ENCODE measurements around the gene ITPKB.

ITPKB gene

GRCh38 chr1:226650236-226650841, 88.7 kb downstream of the ITPKB start:
- no peak overlapping the region for H3K9ac ChIP-seq (ENCODE audit: low read depth, low read length)
- 0 out of 2 replicates have a peak, but pooled peaks cover 7% of the 10 kb centered on the region for H3K79me2 ChIP-seq (ENCODE audit: insufficient read depth, low read length)
- H4K20me1 ChIP-seq (ENCODE audit: insufficient read depth, low read length), result peaks cover 26% of the 10 kb centered on the region
- H3K27me3 ChIP-seq (ENCODE audit: insufficient read depth, low read length, poor library complexity), result no peaks in the 10 kb centered on the region
- no peak overlapping the region for H2AFZ ChIP-seq (ENCODE audit: low read depth, low read length)
- DNase-seq, result no peak
- H3K9me3 ChIP-seq (ENCODE audit: insufficient read depth, low read length, severe bottlenecking), result no peaks in the 10 kb centered on the region
- TF ChIP-seq EZH2 (IDR thresholded peaks at IDR 0.05; ENCODE audit: borderline replicate concordance, low read depth, low read length, severe bottlenecking), result no peak
- TF ChIP-seq, protein P1, sequence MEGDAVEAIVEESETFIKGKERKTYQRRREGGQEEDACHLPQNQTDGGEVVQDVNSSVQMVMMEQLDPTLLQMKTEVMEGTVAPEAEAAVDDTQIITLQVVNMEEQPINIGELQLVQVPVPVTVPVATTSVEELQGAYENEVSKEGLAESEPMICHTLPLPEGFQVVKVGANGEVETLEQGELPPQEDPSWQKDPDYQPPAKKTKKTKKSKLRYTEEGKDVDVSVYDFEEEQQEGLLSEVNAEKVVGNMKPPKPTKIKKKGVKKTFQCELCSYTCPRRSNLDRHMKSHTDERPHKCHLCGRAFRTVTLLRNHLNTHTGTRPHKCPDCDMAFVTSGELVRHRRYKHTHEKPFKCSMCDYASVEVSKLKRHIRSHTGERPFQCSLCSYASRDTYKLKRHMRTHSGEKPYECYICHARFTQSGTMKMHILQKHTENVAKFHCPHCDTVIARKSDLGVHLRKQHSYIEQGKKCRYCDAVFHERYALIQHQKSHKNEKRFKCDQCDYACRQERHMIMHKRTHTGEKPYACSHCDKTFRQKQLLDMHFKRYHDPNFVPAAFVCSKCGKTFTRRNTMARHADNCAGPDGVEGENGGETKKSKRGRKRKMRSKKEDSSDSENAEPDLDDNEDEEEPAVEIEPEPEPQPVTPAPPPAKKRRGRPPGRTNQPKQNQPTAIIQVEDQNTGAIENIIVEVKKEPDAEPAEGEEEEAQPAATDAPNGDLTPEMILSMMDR (IDR thresholded peaks at IDR 0.05; ENCODE audit: borderline replicate concordance, extremely low read depth, low read length, poor library complexity, severe bottlenecking), result no peak
- H3K27ac ChIP-seq (ENCODE audit: low read length), result no peak overlapping the region
- H3K4me2 ChIP-seq (ENCODE audit: insufficient read depth, low read length), result no peak overlapping the region
- no peak overlapping the region for H3K4me3 ChIP-seq (ENCODE audit: low read depth in 1 of 2, low read length in 2 of 2)
- ATAC-seq (ENCODE audit: insufficient read depth, low read depth), result no peak
- H3K4me1 ChIP-seq (ENCODE audit: insufficient read depth, low read length), result peaks cover 29% of the 10 kb centered on the region
- H3K36me3 ChIP-seq (ENCODE audit: insufficient read depth, low read length), result peaks cover 41% of the 10 kb centered on the region

GRCh38 chr1:226649780-226650179, 89.3 kb downstream of the ITPKB start:
- no peak for ATAC-seq (ENCODE audit: insufficient read depth, low read depth)
- Histone ChIP-seq H3K27me3 (ENCODE audit: insufficient read depth, low read length, poor library complexity) (no peaks in the 10 kb centered on the region), H3K4me3 (ENCODE audit: low read depth in 1 of 2, low read length in 2 of 2) (no peak overlapping the region), H3K4me2 (ENCODE audit: insufficient read depth, low read length) (no peak overlapping the region), H4K20me1 (ENCODE audit: insufficient read depth, low read length) (peaks cover 26% of the 10 kb centered on the region), H3K36me3 (ENCODE audit: insufficient read depth, low read length) (peaks cover 47% of the 10 kb centered on the region), H3K9ac (ENCODE audit: low read depth, low read length) (no peak overlapping the region), H2AFZ (ENCODE audit: low read depth, low read length) (no peak overlapping the region), H3K9me3 (ENCODE audit: insufficient read depth, low read length, severe bottlenecking) (no peaks in the 10 kb centered on the region), H3K79me2 (ENCODE audit: insufficient read depth, low read length) (0 out of 2 replicates have a peak, but pooled peaks cover 7% of the 10 kb centered on the region), H3K4me1 (ENCODE audit: insufficient read depth, low read length) (peaks cover 24% of the 10 kb centered on the region), H3K27ac (ENCODE audit: low read length) (peak overlapping the region; percentile 4; the same call in 1 of the 2 replicates)
- peak; percentile 37 for DNase-seq
- TF ChIP-seq, protein P1 (IDR thresholded peaks at IDR 0.05; ENCODE audit: borderline replicate concordance, extremely low read depth, low read length, poor library complexity, severe bottlenecking), result no peak
- no peak for TF ChIP-seq EZH2 (IDR thresholded peaks at IDR 0.05; ENCODE audit: borderline replicate concordance, low read depth, low read length, severe bottlenecking)

- Histone ChIP-seq H4K20me1 (ENCODE audit: insufficient read depth, low read length) (peaks cover 26% of the 10 kb centered on the region), H3K36me3 (ENCODE audit: insufficient read depth, low read length) (peaks cover 51% of the 10 kb centered on the region), H3K4me3 (ENCODE audit: low read depth in 1 of 2, low read length in 2 of 2) (no peak overlapping the region), H3K4me2 (ENCODE audit: insufficient read depth, low read length) (no peak overlapping the region), H3K27ac (ENCODE audit: low read length) (no peak overlapping the region), H2AFZ (ENCODE audit: low read depth, low read length) (no peak overlapping the region), H3K4me1 (ENCODE audit: insufficient read depth, low read length) (peaks cover 18% of the 10 kb centered on the region), H3K9me3 (ENCODE audit: insufficient read depth, low read length, severe bottlenecking) (no peaks in the 10 kb centered on the region), H3K9ac (ENCODE audit: low read depth, low read length) (no peak overlapping the region), H3K27me3 (ENCODE audit: insufficient read depth, low read length, poor library complexity) (no peaks in the 10 kb centered on the region), H3K79me2 (ENCODE audit: insufficient read depth, low read length) (0 out of 2 replicates have a peak, but pooled peaks cover 7% of the 10 kb centered on the region)
- DNase-seq (no peak), ATAC-seq (ENCODE audit: insufficient read depth, low read depth) (no peak)
- TF ChIP-seq, protein P1 (IDR thresholded peaks at IDR 0.05; ENCODE audit: borderline replicate concordance, extremely low read depth, low read length, poor library complexity, severe bottlenecking), result no peak
- TF ChIP-seq EZH2 (IDR thresholded peaks at IDR 0.05; ENCODE audit: borderline replicate concordance, low read depth, low read length, severe bottlenecking), result no peak
Observed at GRCh38 chr1:226649244-226649643, 89.8 kb downstream of the ITPKB start.

All from DND-41 (cell line).